Nephron progenitor cell (in vitro differentiated cells): ENCODE measurements around the gene PFDN2.

Source experiments
- DNase-seq: peaks from one replicate; pipeline ENCODE4 v3.0.0; 2021
- H3K27ac Mint-ChIP-seq: 2 replicates; pipeline ENCODE4 v1.8.0; 2021; ENCODE audit warnings: mild to moderate bottlenecking, moderate library complexity, mixed read lengths
- H3K27me3 Mint-ChIP-seq: 2 replicates; pipeline ENCODE4 v1.8.0; 2021; ENCODE audit warnings: mild to moderate bottlenecking, low read depth, mixed read lengths; ENCODE audit not compliant: poor library complexity
- H3K36me3 Mint-ChIP-seq: 2 replicates; pipeline ENCODE4 v1.8.0; 2021; ENCODE audit warnings: low read depth, mixed read lengths
- H3K4me1 Mint-ChIP-seq: 2 replicates; pipeline ENCODE4 v1.8.0; 2021; ENCODE audit warnings: mixed read lengths
- H3K4me3 Mint-ChIP-seq: 2 replicates; pipeline ENCODE4 v1.8.0; 2021; ENCODE audit warnings: mild to moderate bottlenecking, moderate library complexity, mixed read lengths
- H3K9me3 Mint-ChIP-seq: 2 replicates; pipeline ENCODE4 v1.8.0; 2021; ENCODE audit warnings: mild to moderate bottlenecking, moderate library complexity, mixed read lengths
- TF ChIP-seq, protein P1 (sequence below): fragments of 200-600 bp; sonication (generic); IDR thresholded peaks from 2 replicates; pipeline ENCODE4 v1.5.0; 2021; ENCODE audit warnings: antibody characterized with exemption

The PFDN2 gene

DNA sequence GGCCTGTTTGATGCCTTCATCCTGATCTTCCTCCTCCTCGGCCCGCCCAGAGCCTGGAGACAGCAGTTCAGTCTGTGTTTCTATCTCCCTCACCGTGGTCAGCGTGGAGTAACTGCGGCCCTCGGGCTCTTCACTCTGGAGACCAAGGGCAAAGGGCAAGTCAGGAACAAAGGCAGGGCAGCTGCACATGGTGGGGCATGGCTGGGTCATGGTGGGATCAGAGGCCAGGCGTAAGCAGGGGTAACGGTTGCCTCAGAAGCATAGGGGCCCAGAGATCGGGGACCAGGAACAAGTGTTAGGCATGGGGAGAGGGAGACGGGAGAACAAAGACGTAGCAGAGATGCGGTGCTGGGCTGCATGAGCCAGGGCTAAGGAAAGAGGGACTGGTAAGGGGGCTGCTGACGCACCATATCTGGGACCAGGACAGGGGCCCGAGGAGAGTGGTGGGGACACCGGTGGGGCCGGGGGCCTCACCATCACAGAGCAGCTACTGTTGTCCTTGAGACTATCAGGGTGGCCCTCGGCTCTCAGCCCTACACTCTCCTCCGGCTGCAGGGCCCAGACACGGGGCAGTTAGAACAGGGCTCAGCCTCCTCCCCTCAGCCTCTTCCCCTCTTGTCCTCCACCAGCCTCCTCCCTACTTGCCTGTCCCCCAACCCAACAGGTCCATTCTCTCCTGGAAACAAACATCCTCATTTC is 44.9 kb downstream of the PFDN2 start:
- peaks cover 34% of the 10 kb centered on the region for H3K4me1 Mint-ChIP-seq
- no peak overlapping the region for H3K4me3 Mint-ChIP-seq
- no peaks in the 10 kb centered on the region for H3K9me3 Mint-ChIP-seq
- no peak overlapping the region for H3K27ac Mint-ChIP-seq
- no peak for DNase-seq
- H3K27me3 Mint-ChIP-seq: peaks cover 10% of the 10 kb centered on the region
- H3K36me3 Mint-ChIP-seq: no peaks in the 10 kb centered on the region
- TF ChIP-seq, protein P1, sequence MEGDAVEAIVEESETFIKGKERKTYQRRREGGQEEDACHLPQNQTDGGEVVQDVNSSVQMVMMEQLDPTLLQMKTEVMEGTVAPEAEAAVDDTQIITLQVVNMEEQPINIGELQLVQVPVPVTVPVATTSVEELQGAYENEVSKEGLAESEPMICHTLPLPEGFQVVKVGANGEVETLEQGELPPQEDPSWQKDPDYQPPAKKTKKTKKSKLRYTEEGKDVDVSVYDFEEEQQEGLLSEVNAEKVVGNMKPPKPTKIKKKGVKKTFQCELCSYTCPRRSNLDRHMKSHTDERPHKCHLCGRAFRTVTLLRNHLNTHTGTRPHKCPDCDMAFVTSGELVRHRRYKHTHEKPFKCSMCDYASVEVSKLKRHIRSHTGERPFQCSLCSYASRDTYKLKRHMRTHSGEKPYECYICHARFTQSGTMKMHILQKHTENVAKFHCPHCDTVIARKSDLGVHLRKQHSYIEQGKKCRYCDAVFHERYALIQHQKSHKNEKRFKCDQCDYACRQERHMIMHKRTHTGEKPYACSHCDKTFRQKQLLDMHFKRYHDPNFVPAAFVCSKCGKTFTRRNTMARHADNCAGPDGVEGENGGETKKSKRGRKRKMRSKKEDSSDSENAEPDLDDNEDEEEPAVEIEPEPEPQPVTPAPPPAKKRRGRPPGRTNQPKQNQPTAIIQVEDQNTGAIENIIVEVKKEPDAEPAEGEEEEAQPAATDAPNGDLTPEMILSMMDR: no peak

- no peak overlapping the region for H3K4me3 Mint-ChIP-seq
- H3K27me3 Mint-ChIP-seq: peaks cover 13% of the 10 kb centered on the region
- peak; percentile 48 for DNase-seq
- H3K36me3 Mint-ChIP-seq: no peaks in the 10 kb centered on the region
- no peak overlapping the region for H3K27ac Mint-ChIP-seq
- H3K4me1 Mint-ChIP-seq: peaks cover 29% of the 10 kb centered on the region
- TF ChIP-seq, protein P1: peak; percentile 60
- H3K9me3 Mint-ChIP-seq: no peaks in the 10 kb centered on the region
Observed at GRCh38 chr1:161071886-161072371, 45.9 kb downstream of the PFDN2 start.

DNA sequence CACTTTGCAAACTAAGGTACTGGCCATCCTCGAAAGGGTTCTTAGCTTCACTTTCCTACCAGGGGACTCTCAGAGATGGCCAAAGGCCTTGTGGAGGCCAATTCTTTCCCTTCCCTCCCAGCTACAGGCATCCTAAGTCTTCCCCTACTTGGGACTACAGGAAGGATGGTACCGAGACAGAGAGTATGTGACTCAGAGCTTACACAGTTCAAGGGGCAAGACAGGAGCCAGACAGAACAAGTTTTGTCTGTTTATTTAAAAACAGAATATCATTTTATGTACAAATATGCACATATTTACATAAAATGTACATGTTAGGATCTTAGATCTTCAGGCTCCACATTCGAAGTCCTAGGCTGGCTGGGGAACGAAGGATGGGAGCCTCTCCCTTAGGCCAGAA is 47.1 kb downstream of the PFDN2 start:
- peaks cover 13% of the 10 kb centered on the region for H3K27me3 Mint-ChIP-seq
- H3K4me1 Mint-ChIP-seq: peaks cover 29% of the 10 kb centered on the region
- H3K4me3 Mint-ChIP-seq: no peak overlapping the region
- no peaks in the 10 kb centered on the region for H3K9me3 Mint-ChIP-seq
- H3K36me3 Mint-ChIP-seq: no peaks in the 10 kb centered on the region
- TF ChIP-seq, protein P1: no peak
- DNase-seq: no peak
- no peak overlapping the region for H3K27ac Mint-ChIP-seq

- Mint-ChIP-seq H3K36me3 (no peaks in the 10 kb centered on the region), H3K27me3 (peaks cover 13% of the 10 kb centered on the region), H3K4me3 (no peak within 1 kb of the TSS), H3K4me1 (peaks cover 29% of the 10 kb centered on the region), H3K27ac (peak within 1 kb of the TSS; percentile 62), H3K9me3 (no peaks in the 10 kb centered on the region)
- TF ChIP-seq, protein P1: no peak
- no peak for DNase-seq
Observed at GRCh38 chr1:161069731-161070270, 48.0 kb downstream of the PFDN2 start, which contains the start of gene ARHGAP30. Gene ARHGAP30 (minus strand): TSS chr1:161069891. CDS start chr1:161069624, 267 bp downstream.

DNA sequence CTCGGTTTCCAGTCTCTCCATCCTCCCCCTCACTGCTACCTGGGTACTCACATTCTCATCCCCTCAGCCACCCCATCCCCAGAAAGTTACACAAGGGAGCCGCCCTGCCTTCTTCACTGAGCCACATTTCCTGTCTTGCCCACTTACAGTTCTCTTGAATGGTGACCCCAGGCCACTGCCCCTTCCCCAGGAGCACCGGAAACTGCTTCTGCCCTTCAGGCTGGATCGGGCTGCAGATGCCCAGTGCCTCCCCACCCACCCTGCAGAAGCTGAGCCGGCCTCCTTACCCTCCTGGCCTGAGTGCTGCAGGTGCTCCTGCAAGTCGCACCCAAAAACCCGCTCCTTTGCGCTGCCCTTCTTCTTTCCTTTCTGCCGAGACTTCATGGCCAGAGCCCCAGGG is 48.6 kb downstream of the PFDN2 start:
- H3K9me3 Mint-ChIP-seq: no peaks in the 10 kb centered on the region
- no peak overlapping the region for H3K4me3 Mint-ChIP-seq
- DNase-seq: no peak
- peaks cover 25% of the 10 kb centered on the region for H3K4me1 Mint-ChIP-seq
- no peaks in the 10 kb centered on the region for H3K36me3 Mint-ChIP-seq
- TF ChIP-seq, protein P1: no peak
- peak overlapping the region; percentile 62 for H3K27ac Mint-ChIP-seq
- H3K27me3 Mint-ChIP-seq: peaks cover 14% of the 10 kb centered on the region
